Ramos (cell line): Measurements from ENCODE around the gene POLR3B.
"Not testable (repeated sequence)": the region's sequence is repeated elsewhere in the genome, so short reads cannot be mapped to it uniquely, and the experiment has no call there.

Experiments
- in situ Hi-C: fragments of 300-500 bp; cut with MboI; formaldehyde crosslinking; loops from one replicate; pipeline ENCODE4 v1.14.3; 2022; ENCODE audit warnings: low sequenced_read_pairs; ENCODE audit not compliant: unreplicated experiment

Gene POLR3B

GRCh38 chr12:106357549-106358395 is at the start of gene POLR3B:
TSS of gene POLR3B (plus strand) at chr12:106357748. CDS start at chr12:106357880, 132 bp downstream.
- in situ Hi-C loops, result no loop called here

- in situ Hi-C loops, result no loop called here
Measured at GRCh38 chr12:106308121-106308520, 49.4 kb upstream of the POLR3B start.

GRCh38 chr12:106308611-106309010 is 48.9 kb upstream of the POLR3B start:
- in situ Hi-C loops, result no loop called here

GRCh38 chr12:106309671-106310505 is 47.7 kb upstream of the POLR3B start:
- in situ Hi-C loops, result no loop called here

- in situ Hi-C loops, result no loop called here
Measured at GRCh38 chr12:106310687-106311086, 46.9 kb upstream of the POLR3B start.

- in situ Hi-C loops, result no loop called here
Measured at GRCh38 chr12:106311139-106311538, 46.4 kb upstream of the POLR3B start.

GRCh38 chr12:106313413-106313812 is 44.1 kb upstream of the POLR3B start:
- in situ Hi-C loops, result not testable (repeated sequence)

GRCh38 chr12:106315523-106315922 is 42.0 kb upstream of the POLR3B start:
- in situ Hi-C loops, result no loop called here

- in situ Hi-C loops, result no loop called here
Measured at GRCh38 chr12:106317406-106318082, 40.0 kb upstream of the POLR3B start.

- in situ Hi-C loops, result no loop called here
Measured at GRCh38 chr12:106321139-106321850, 36.3 kb upstream of the POLR3B start.

GRCh38 chr12:106323537-106323936 is 34.0 kb upstream of the POLR3B start:
- in situ Hi-C loops, result no loop called here

- in situ Hi-C loops, result no loop called here
Measured at GRCh38 chr12:106327309-106327869, 30.2 kb upstream of the POLR3B start.

GRCh38 chr12:106328735-106329134 is 28.8 kb upstream of the POLR3B start:
- in situ Hi-C loops, result no loop called here

- in situ Hi-C loops, result no loop called here
Measured at GRCh38 chr12:106329231-106329982, 28.1 kb upstream of the POLR3B start.

GRCh38 chr12:106331599-106331998 is 25.9 kb upstream of the POLR3B start:
- in situ Hi-C loops, result no loop called here

GRCh38 chr12:106332536-106332935 is 25.0 kb upstream of the POLR3B start:
- in situ Hi-C loops, result no loop called here

- in situ Hi-C loops, result no loop called here
Measured at GRCh38 chr12:106333010-106333409, 24.5 kb upstream of the POLR3B start.

GRCh38 chr12:106333756-106334155 is 23.8 kb upstream of the POLR3B start:
- in situ Hi-C loops, result no loop called here
